Skin of body (tissue), 2 donors: ENCODE results near the gene ZDHHC11B. TPM values are rescaled to one million over a fixed set of nuclear protein-coding genes. Genes with fewer than 3 reads are reported as not detected.

Source experiments
- DNase-seq: peaks from one replicate; lab custom pipeline; 2025; lab: John Stamatoyannopoulos, UW
- total RNA-seq: library from RNA; depleted of rRNA; stranded (reverse); fragments of >200 nt; gene quantifications from one replicate; pipeline ENCODE4 v1.2.3, GENCODE V29; 2014

The ZDHHC11B gene
- total RNA-seq, 1 donor from 2014 or later: 0.89 TPM

DNA sequence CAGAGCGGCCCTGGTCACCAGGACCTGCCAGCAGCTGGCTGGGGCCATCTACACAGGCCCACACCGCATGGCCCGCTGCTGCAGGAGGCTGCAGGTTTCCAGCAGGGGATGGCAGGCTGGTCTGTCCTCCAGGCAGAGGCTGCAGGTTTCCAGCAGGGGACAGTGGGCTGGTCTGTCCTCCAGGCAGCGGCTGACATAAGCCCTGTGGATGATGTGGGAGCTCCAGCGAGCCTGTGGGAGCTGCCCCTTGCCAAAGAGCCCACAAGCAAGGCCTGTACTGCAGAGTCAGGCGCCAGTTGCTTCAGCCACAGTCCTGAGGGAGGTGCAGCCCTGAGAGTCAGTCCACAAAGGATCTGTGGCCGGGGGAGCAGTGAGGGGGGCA is 109.9 kb downstream of the ZDHHC11B start:
- DNase-seq: no peak

DNA sequence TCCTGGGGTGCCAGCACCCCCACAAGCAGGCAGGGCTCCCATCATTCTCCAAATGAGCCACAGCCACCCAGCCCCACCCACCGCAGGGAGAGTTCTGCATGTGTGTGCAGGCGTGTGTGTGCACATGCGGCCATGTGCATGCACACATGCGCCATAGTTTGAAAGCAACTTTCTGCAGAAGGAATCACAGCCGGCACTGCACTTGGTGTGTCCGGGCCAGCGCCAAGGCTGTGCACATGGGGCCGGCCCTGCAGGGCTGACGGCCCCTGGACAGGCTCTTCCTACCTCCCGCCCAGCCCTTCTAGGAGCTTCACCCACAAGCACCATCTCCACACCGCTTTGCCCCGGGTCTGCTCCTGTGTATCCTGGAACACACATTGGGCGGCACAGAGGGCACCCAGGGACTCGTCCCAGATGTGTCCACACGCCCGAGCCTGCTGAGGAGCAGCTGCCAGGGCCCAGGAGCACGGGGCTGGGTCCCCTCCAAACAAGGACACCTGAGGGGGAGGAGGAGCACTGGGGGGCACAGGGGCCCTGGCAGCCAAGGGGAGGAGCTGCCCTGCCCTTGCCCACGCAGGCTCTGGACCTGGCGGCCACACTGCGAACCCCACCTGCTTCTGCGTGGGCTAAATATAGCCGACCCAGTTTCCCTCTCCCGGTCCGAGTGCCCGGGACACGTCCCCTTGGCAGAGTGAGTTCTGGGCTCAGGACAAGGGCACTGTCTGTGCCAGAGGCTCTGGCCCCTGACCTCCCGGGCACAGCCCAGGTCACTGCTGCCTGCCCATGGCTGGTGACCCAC is 110.5 kb downstream of the ZDHHC11B start:
- no peak for DNase-seq

DNA sequence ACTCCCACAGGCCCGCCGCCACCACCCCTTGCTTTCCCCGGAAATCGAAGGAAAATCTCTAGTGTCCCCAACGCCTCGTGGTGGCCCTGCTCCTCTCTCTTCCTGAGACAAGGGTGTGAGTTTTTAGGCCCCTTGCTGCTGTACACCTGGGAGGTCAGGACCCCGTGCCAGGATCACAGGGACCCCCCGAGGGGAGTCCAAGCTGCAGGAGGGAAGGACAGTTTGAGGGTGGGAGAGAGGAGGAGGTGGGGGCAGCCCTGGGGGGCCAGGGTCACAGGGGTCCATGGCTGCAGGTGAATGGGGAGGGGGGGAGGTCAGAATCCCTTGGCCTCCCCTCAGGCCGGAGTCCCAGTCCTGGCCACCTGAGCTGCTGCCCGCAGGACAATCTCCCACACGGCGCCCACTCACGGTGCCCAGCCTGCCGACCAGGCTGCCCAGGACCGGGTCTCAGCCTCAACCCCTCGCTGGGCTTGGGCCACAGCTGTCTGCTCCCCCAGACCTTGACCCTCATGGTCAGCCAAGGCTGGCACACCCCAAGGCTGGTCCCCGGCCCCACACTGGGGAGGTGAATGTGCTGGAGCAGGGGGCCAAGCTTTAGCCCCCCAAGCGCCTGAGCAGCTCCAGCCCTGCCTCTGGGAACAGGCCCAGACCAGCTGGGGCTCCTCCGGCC is 111.2 kb downstream of the ZDHHC11B start:
- no peak for DNase-seq

DNA sequence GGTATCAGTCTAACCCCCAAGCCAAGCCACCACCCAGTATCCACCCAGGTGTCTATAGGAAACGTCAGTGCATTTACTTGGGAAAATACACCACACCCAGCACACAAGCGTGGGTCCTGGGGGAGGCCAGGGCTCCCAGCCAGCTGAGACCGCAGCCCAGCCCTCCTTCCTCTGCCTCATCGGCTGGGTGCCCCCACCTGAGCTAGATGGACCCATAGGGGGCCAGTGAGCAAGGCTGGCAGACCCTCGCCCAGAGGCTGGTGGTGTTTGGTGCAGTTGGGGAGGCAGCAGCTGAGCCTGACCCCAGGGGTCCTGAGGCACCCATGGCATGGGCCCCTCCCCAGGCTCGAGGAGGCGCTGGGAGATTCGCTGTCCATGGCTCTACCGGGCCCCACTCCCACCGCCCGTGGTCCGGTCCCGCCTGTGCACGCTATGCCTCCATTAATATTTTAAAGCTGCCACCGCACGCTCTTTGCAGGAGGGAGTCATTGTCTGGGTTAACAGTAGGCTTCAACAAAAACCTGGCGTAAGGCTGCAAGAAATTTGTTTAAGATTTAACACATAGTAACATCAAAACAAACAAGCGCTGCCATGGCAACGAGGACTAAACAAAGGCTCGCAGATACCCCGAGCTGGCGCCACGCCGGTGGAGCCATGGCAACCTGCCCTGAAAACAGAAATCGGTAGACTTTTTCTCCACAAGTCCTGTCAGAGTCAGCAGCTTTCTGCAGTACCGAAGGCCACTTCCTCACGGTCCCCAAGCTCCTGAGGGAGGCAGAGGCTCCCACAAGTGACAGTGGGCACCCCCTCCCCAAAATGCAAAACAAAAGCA is 112.0 kb downstream of the ZDHHC11B start:
- DNase-seq: peak; percentile 87

DNA sequence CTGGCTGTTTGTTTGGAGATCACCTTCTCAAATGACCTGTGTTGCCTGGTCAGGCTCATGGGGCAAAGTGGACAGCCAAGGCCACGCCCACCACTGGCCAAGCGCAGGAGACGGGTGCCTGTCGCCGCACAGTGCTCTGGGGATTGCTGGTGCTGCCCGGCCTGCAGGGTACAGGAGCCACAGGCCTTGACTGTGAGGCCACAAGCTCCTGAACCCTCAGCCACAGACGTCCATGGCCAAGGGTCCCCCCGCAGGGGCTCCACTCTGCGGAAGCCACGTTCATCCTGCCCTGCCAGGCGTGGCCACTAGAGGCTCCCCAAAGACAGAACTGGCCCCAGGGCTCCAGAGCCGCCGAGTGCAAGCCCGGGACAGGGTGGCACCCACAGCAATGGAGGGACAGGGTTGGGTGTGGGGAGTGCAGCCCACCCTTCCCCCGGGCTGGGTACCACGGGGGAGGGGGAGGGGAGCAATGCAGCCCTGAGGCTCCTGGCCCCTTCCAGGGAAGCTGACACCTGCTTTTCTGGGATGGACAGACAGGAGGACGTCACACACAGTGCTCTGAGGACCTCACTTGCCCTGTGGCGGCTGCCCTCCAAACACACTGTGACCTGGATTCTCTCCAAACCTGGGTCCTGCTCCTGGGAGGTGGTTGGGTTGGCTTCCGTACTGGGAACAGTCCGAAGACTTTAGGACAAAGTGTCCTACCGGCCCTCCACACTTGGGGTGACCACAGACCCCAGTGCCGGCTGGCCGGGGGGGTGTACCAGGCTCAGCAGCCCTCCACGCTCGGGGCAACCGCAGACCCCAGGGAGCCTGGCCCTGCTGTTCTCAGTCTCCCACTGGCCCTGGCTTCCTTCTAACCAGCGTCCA is 112.8 kb downstream of the ZDHHC11B start:
- DNase-seq: peak; percentile 24

DNA sequence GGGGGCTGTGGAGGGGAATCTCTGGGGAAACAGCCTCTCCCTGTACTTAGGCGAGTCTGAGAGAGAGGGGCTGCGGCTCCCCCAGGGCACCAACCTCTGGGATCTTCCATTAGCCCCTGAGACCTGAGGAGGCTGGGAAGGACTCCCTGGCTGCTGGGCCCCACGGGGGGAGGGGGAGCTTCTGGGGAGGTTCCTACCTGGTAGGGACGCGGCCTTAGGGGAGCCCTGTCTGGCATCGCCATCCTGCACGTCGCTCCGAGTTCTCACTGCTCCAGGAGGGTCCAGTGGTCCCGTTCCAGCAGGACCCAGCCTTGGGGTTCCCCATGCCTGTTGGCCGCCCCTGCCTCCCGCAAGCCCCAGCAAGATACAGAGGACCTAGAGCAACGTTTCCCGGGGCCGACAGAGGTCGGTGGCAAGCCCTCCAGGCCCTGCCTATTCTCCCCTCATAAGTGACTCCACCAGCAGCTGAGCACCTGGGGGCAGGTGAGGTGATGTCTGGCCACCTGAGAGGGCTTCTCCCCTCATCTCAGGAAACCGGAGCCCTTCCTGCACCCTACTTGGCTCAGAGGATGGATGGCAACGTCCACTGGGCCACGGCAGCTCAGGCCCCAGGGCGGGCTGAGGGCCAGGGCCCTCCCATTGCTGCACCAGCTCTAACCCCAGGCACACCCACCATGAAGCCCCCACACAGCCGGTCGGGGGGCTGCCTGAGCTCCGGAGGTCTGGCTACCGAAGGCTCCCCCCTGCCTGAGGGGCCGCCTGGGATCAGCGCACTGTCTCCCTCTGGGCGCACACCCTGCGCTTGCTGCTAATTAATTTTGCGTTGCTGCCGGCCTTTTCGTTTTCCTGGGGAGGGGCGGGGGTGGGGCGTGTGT is 113.9 kb downstream of the ZDHHC11B start:
- no peak for DNase-seq

DNA sequence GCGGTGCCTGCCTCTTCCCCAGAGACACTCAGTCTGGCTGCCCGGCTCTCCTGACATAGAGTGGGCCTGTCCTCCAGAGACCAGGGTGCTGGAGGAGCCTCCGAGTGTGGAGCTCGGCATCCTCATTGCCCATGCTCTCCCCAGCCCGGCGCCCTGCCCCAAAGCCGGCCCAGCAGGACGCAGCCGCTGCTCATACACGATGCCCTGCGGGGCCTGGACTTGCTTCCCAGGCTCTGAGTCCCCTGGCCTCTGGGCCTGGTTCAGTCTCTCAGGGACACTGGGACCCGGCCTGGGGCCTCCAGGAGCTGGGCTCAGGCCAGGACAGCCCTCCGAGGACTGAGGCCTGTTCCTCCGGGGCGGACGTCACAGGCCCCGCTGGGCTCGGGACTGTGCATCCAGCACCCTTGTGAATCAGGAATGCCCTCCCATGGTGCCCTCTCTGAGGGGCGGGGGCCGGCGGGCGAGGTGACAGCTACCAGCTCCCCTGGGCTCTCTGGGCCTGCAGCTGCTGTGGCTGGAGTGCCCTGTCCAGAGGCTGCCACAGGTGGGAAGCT is 114.6 kb downstream of the ZDHHC11B start:
- no peak for DNase-seq

DNA sequence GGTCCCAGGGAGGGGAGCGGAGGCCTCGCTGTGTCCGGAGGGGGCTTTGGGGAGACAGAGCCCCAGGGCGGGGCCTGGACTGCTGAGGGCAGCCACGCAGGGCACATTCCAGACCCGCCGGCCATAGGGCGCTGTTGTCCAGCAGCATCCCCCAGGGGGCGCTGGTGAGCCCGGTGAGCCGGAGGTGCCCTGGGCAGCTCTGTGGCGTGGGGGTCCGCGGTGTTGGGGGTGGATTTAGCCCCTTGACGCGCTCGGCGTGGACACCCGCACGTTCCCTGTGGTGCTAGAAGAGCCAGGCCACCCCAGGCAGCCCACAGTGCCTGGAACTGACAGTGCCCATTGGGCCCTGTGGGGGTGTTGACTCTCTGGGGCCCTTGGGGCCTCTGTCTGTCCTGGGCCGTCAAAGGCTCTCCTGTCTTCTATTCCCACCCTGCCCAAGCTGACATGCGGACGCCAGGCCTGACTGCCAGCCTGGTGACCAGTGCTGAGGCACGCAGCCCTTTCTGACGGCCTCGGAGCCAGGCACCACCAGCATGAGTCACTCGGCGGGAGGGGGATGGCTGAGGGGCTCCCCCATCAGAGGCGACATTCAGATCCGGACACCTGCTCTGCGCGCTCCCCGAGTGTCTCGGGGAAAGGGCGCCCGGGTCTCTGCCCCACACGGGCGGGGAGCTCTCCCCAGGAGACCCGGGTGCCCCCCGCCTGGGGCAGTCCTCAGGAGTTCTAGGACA is 115.3 kb downstream of the ZDHHC11B start:
- DNase-seq: no peak

DNA sequence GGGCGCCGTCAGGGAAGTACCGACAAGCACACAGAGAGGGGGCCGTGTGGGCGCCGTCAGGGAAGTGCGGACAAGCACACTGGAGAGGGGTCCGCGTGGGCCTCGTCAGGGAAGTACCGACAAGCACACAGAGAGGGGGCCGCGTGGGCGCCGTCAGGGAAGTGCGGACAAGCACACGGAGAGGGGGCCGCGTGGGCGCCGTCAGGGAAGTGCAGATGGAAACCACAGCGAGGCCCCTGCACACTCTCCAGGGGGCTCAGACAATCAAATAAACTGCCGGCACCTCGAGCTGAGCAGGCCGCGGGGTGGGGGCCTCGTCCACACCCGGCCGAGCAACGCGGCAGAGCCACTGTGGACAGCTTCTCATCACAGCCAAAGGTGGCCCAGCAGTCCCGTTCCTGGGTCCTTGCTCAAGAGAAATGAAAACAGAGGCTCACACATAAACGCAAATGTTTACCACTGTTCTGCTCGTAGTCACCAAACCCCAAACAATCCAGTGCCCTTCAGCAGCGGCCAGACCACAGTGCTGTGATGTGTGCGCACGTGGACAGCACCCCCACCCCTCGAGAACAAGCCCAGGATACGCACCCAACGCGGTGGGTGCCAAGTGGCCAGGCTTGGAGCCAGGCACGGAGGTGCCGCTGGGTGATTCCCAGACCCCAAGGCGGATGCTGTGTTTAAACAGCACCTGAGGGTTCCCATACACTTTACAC is 116.1 kb downstream of the ZDHHC11B start:
- DNase-seq: no peak

DNA sequence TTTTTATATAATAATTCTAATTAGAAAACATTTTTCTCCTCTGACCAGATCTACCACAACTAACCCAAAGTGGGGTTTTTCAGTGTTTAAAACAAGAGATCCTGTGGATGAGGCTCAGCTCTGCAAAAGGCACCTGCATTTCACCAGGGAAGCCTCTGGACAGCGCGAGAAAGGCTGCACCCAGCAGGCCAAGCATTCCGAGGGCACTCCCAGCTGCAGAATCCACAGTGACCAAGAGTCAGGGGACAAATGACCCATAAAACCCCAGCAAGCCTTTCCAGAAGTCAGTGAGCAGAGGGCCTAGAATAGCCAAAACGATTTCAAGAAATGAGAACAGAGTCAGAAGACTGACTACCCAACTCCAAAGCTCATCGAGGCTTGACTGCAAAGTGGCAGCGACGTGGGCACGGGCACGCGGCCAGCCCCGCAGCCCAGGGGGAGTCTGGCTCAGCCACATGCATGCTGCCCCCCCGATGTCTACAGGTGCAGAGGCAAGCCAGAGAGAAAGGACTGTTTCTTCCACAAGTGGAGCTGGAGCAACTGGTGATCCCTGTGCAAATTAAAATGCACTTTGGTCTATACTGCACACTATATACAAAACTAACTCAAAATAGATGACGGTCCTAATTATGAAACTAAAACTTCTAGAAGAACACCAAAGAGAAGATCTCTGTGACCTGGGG is 117.6 kb downstream of the ZDHHC11B start:
- DNase-seq: no peak

DNA sequence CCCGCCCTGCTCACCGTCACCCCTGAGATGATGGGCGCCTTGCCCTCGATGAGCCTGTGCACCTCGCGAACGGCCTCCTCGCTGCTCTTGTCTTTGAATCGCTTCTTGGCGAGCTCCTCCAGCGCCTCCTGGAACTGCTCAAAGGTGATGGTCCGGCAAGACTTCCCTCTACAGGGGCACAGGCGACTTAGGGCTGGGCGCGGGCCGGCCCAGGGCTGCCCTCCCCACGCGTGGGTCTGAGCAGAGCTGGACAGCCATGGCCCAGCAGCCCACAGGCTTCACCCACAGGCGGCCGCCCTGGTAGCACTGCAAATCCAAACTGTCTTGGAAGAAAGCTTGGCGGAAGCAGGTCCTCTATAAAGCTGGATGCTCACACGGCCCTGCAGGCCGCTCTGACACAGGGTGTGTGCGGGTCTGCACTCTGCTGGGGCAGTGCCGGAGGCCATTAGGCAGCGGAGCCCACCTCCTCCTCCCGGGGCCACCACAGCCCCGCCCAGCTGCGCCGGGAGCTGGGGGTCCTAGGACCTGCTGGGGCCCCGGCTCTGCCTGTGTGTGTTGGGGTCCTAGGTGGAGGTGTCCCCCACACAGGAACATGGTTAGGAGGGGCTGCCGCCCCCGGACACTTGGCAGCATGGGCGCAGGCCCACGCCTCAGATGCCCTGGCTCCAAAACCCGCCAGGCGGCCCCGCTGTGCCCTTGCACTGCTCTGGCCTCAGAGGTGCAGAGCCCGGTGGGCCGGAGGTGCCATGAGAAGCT is 118.4 kb downstream of the ZDHHC11B start:
- DNase-seq: no peak

DNA sequence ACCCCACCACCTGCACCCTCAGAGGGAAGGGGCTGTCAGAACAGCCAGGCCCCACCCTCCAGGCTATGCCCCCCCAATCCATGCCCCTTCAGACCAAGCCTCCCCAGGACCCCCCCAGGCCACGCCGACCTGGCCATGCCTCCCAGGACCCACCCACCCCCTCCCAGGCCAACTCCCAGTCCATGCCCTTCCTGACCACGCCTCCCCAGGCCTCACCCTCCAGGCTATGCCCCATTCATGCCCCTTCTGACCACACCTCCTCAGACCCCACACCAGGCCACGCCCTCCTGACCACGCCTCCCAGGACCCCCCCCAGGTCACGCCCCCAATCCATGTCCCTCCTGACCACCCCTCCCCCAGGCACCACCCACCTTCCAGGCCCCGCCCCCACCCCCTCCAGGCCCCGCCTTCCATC is 119.0 kb downstream of the ZDHHC11B start:
- DNase-seq: no peak

DNA sequence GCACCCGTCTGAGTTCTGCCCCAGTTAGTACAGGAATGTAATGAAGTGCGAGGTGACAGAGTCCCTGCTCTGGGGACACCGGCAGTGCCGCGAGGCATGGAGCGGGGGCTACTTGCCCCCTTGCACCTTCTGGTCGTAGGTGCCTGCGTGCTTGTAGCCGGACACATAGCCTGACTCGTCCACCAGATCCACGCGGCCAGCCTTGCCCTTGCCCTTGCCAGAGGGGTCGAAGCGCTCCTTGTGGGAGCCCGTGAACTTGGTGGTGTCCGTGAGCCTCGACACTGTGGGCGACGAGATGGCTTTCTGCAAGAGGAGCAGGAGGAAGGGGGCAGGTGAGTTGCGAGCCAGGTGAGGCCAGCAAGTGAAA is 119.6 kb downstream of the ZDHHC11B start:
- DNase-seq: no peak

DNA sequence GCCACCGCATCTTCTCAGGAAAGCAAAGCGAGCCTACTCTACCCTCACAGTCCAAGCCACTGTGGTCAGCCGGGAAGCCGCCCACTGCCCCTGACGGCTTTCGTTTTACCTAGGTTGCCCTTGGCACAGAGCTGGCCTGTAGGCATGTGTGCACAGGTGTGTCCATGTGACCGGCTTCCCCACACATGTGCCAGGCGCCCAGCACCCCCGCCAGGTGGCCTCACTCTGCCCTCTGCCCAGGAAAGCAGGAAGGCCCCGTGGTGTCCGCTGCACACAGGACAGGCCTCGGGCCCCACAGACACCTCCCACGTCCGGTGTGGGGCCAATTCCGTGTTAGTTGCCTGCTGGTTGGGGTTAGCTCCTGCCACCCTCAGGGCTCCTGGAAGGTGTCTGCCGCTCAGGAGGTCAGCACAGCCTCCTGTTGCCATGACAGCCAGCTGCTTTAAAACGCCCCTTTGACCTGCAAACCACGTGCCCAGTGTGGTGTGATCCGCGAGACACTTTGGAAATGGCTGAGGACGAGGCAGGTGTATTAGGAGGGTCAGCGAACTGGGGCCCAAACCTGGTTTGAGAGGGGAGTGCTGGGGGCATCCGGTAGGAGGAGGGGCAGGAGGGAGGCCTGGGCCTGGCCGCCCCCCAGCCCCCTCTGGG is 120.1 kb downstream of the ZDHHC11B start:
- no peak for DNase-seq

DNA sequence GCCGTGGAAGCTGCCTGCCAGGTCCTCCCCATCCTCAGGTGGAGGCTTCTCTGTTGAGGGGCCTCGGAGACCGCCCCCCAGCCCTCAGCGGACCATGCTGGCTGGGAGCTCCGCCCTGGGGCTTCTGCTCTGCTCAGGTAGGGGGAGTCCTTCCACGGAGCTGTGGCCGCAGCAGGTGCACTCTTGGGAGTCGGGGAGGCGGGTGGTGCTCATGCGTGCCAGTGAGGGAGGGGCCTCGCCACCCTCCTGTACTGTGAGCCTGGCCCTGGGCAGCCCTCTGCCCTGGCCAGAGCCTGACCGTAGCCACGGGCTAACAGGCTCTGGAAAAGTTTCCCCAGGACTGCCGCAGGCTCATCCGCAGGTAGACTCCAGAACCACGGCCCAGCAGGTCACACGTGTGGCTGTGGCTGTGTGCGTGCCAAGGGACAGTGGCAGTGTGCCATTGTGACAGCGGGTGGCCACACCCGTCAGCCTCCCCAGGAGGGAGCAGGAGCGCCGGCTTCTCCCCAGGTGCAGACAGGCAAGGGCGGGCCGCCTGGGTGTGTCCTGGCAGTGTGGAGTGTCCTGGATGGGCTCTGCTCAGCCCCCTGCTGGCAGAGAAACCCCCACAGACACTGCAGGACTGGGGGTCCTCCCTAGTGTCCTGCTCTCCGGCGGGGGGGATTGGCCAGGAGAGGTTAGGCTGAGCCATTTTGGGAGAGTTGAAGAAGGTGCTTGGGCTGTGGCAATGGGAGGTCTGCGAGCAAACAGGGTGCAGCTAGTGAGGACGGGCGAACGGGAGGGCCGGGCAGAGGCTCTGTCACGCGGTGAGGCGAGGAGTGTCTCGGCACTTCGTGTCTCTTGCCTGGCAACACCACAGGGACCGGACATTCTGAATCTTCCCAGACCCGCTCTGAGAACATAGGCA is 120.8 kb downstream of the ZDHHC11B start:
- no peak for DNase-seq
